Measurements from ENCODE around the gene KIAA1671.

KIAA1671 gene

DNA sequence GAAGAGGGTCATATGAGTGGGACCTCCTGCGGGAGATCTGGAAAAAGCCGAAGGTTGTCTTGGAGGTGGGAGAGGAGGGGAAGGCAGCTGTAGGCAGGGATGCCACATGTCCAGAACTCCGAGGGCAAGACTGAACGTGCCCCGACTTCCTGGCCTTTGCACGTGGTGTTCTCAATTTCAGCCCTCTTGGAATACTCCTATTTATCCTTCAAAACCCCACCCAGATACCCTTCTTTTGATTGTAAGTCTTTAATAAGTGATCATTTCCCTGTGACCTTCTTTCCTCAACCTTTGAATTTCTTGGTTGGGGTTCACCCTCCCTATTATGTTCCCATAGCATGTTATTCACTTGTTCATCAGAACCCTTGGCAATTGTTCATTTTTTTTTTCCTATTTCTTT is 151.9 kb downstream of the KIAA1671 start:
- no peaks in the 10 kb centered on the region for H3K27me3 ChIP-seq (ENCODE audit: insufficient read depth, low read length, poor library complexity, severe bottlenecking)
- H3K4me1 ChIP-seq (ENCODE audit: insufficient read depth, low read length, poor library complexity, severe bottlenecking), result no peaks in the 10 kb centered on the region
- TF ChIP-seq, protein P1, sequence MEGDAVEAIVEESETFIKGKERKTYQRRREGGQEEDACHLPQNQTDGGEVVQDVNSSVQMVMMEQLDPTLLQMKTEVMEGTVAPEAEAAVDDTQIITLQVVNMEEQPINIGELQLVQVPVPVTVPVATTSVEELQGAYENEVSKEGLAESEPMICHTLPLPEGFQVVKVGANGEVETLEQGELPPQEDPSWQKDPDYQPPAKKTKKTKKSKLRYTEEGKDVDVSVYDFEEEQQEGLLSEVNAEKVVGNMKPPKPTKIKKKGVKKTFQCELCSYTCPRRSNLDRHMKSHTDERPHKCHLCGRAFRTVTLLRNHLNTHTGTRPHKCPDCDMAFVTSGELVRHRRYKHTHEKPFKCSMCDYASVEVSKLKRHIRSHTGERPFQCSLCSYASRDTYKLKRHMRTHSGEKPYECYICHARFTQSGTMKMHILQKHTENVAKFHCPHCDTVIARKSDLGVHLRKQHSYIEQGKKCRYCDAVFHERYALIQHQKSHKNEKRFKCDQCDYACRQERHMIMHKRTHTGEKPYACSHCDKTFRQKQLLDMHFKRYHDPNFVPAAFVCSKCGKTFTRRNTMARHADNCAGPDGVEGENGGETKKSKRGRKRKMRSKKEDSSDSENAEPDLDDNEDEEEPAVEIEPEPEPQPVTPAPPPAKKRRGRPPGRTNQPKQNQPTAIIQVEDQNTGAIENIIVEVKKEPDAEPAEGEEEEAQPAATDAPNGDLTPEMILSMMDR (conservative IDR thresholded peaks at IDR 0.05; ENCODE audit: low read length), result no peak
- TF ChIP-seq EZH2phosphoT487 (IDR thresholded peaks at IDR 0.05; ENCODE audit: borderline replicate concordance), result no peak
- no peak overlapping the region for H2AFZ ChIP-seq (ENCODE audit: low read length)
- no peaks in the 10 kb centered on the region for H3K9me3 ChIP-seq (ENCODE audit: insufficient read depth, low read depth, low read length)
- no peaks in the 10 kb centered on the region for H3K79me2 ChIP-seq (ENCODE audit: insufficient read depth, low read length)
- H3K4me2 ChIP-seq (ENCODE audit: low read depth, low read length, poor library complexity, severe bottlenecking), result no peak overlapping the region
- H3K36me3 ChIP-seq (ENCODE audit: insufficient read depth, low read length), result no peaks in the 10 kb centered on the region
- H4K20me1 ChIP-seq (ENCODE audit: insufficient read depth, low read length, poor library complexity, severe bottlenecking), result no peaks in the 10 kb centered on the region
- no peaks in the 10 kb centered on the region for H3K9me2 ChIP-seq (replicated peaks; ENCODE audit: low read depth, low read length)
- H3F3A ChIP-seq (ENCODE audit: low read depth), result no peaks in the 10 kb centered on the region
- no peak overlapping the region for H3K9ac ChIP-seq (ENCODE audit: low read depth, low read length, poor library complexity, severe bottlenecking)
- no peak overlapping the region for H3K4me3 ChIP-seq (ENCODE audit: low read length, poor library complexity, severe bottlenecking)

DNA sequence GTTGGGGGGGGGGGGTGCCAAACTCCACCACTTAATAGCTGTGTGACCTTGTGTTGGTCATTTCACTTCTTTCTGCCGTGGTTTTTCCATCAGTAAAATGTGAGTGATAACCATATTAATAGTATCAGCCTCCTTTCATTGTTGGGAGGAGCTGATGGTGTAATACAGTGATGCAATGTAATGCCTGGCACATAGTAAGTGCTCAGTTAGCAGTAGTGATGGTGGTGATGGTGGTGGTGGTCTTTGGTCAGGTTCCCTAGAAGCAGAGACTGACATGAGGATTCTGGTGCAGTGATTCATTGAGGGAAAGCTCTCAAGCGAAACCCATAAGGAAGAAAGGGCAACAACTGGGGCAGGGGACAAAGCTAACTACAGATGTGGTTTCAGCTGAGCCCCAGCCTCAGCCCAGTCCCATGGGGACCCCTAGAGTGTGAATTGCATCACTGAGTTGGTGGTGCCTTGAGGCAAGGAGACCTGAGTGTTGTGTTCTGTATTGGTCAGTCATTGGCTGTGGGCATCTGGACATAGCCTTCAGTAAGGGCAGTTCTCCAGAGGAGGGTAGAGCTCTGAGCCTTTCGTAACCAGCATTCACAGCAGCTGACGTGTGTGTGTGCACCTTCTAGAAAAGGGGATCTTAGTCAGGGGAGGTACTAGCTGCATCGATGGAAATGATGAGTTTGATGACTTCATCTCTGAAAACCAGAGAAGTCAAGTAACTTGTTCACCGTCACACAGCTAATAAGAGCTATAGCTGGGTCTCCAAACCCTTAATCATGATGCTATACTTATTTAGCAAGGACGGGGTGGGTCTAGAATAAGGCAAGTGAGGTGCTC is 153.5 kb downstream of the KIAA1671 start:
- no peak overlapping the region for H3K4me3 ChIP-seq (ENCODE audit: low read length, poor library complexity, severe bottlenecking)
- H3K36me3 ChIP-seq (ENCODE audit: insufficient read depth, low read length), result no peaks in the 10 kb centered on the region
- no peaks in the 10 kb centered on the region for H3K9me2 ChIP-seq (replicated peaks; ENCODE audit: low read depth, low read length)
- no peak overlapping the region for H3K9ac ChIP-seq (ENCODE audit: low read depth, low read length, poor library complexity, severe bottlenecking)
- no peaks in the 10 kb centered on the region for H3K27me3 ChIP-seq (ENCODE audit: insufficient read depth, low read length, poor library complexity, severe bottlenecking)
- H4K20me1 ChIP-seq (ENCODE audit: insufficient read depth, low read length, poor library complexity, severe bottlenecking), result no peaks in the 10 kb centered on the region
- H3K4me2 ChIP-seq (ENCODE audit: low read depth, low read length, poor library complexity, severe bottlenecking), result no peak overlapping the region
- H3K79me2 ChIP-seq (ENCODE audit: insufficient read depth, low read length), result no peaks in the 10 kb centered on the region
- TF ChIP-seq, protein P1 (conservative IDR thresholded peaks at IDR 0.05; ENCODE audit: low read length), result no peak
- no peak for TF ChIP-seq EZH2phosphoT487 (IDR thresholded peaks at IDR 0.05; ENCODE audit: borderline replicate concordance)
- H3F3A ChIP-seq (ENCODE audit: low read depth), result no peaks in the 10 kb centered on the region
- H2AFZ ChIP-seq (ENCODE audit: low read length), result no peak overlapping the region
- H3K9me3 ChIP-seq (ENCODE audit: insufficient read depth, low read depth, low read length), result no peaks in the 10 kb centered on the region
- H3K4me1 ChIP-seq (ENCODE audit: insufficient read depth, low read length, poor library complexity, severe bottlenecking), result peaks cover 4% of the 10 kb centered on the region

DNA sequence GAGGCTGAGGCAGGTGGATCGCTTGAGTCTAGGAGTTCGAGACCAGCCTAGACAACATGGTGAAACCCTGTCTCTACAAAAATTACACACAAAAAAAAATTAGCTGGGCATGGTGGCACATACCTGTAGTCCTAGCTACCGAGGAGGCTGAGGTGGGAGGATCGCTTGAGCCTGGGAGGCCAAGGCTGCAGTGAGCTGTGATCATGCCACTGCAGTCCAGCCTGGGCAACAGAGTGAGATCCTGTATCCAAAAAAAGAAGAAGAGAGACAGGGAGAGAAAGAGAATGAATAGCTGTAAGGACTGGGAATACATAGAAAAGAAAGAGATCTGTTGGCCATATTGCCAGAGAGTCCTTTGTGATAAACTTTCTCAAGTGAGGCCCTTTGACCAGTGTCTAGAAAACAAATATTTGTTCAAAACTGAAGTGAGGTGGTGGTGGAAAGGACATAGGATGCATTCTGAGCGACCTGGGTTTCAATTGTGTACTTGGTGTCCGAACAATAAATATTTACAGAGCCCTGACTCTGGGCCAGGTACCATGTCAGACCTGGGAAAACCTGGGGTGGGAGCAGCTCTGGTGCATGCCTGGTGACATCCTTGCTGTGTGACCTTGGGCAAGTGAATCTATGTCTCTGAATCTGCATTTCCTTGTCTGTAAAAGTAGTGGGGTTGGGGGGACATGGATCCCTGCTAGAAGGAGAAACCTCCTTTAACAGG is 157.5 kb downstream of the KIAA1671 start:
- no peak overlapping the region for H2AFZ ChIP-seq (ENCODE audit: low read length)
- TF ChIP-seq EZH2phosphoT487 (IDR thresholded peaks at IDR 0.05; ENCODE audit: borderline replicate concordance), result no peak
- TF ChIP-seq, protein P1 (conservative IDR thresholded peaks at IDR 0.05; ENCODE audit: low read length), result no peak
- H3F3A ChIP-seq (ENCODE audit: low read depth), result no peaks in the 10 kb centered on the region
- no peaks in the 10 kb centered on the region for H4K20me1 ChIP-seq (ENCODE audit: insufficient read depth, low read length, poor library complexity, severe bottlenecking)
- no peaks in the 10 kb centered on the region for H3K9me2 ChIP-seq (replicated peaks; ENCODE audit: low read depth, low read length)
- no peak overlapping the region for H3K4me3 ChIP-seq (ENCODE audit: low read length, poor library complexity, severe bottlenecking)
- H3K4me2 ChIP-seq (ENCODE audit: low read depth, low read length, poor library complexity, severe bottlenecking), result peak overlapping the region; percentile 85
- no peaks in the 10 kb centered on the region for H3K79me2 ChIP-seq (ENCODE audit: insufficient read depth, low read length)
- peaks cover 8% of the 10 kb centered on the region for H3K4me1 ChIP-seq (ENCODE audit: insufficient read depth, low read length, poor library complexity, severe bottlenecking)
- H3K36me3 ChIP-seq (ENCODE audit: insufficient read depth, low read length), result no peaks in the 10 kb centered on the region
- no peak overlapping the region for H3K9ac ChIP-seq (ENCODE audit: low read depth, low read length, poor library complexity, severe bottlenecking)
- H3K27me3 ChIP-seq (ENCODE audit: insufficient read depth, low read length, poor library complexity, severe bottlenecking), result no peaks in the 10 kb centered on the region
- H3K9me3 ChIP-seq (ENCODE audit: insufficient read depth, low read depth, low read length), result no peaks in the 10 kb centered on the region

Measured in Loucy (cell line).